ENCODE measurements around the gene GDPD1. TPM values are rescaled to one million over a fixed set of nuclear protein-coding genes. Genes with fewer than 3 reads are reported as not detected.

Gene GDPD1
- polyA plus RNA-seq, 1 donor from 2014 or later, result 40.1 TPM

GRCh38 chr17:59185997-59186396, 34.3 kb upstream of the GDPD1 start:
- Histone ChIP-seq H2AFZ (ENCODE audit: low read depth, low read length) (no peak overlapping the region), H4K20me1 (ENCODE audit: insufficient read depth) (no peaks in the 10 kb centered on the region), H3K9me2 (ENCODE audit: insufficient read depth, low read length) (no peaks in the 10 kb centered on the region), H3K4me3 (ENCODE audit: low read length) (no peak overlapping the region), H3K36me3 (ENCODE audit: insufficient read depth, low read length) (no peaks in the 10 kb centered on the region), H3K79me2 (replicated peaks; ENCODE audit: insufficient read depth, low read length) (no peaks in the 10 kb centered on the region), H3K9me3 (ENCODE audit: low read length) (no peaks in the 10 kb centered on the region), H3K27ac (ENCODE audit: low read length) (no peak overlapping the region), H3F3A (ENCODE audit: insufficient read depth, low read length, poor library complexity, severe bottlenecking) (no peaks in the 10 kb centered on the region), H3K4me2 (ENCODE audit: low read length) (no peak overlapping the region), H3K27me3 (ENCODE audit: insufficient read depth, low read depth, low read length) (no peaks in the 10 kb centered on the region), H3K9ac (ENCODE audit: low read length) (no peak overlapping the region)
- TF ChIP-seq EZH2 (IDR thresholded peaks at IDR 0.05; ENCODE audit: borderline replicate concordance, insufficient read depth, low read length, poor library complexity, severe bottlenecking) (no peak), EP300 (conservative IDR thresholded peaks at IDR 0.05; ENCODE audit: poor library complexity, severe bottlenecking) (no peak), POLR2AphosphoS5 (IDR thresholded peaks at IDR 0.05) (no peak), CTCF (IDR thresholded peaks at IDR 0.05; ENCODE audit: poor library complexity, severe bottlenecking) (no peak), SMC3 (conservative IDR thresholded peaks at IDR 0.05; ENCODE audit: poor library complexity) (no peak), MXI1 (conservative IDR thresholded peaks at IDR 0.05; ENCODE audit: poor library complexity, severe bottlenecking) (no peak), TAF1 (IDR thresholded peaks at IDR 0.05; ENCODE audit: low read depth) (no peak), RAD21 (conservative IDR thresholded peaks at IDR 0.05) (no peak), REST (IDR thresholded peaks at IDR 0.05; ENCODE audit: borderline replicate concordance) (no peak)

GRCh38 chr17:59186850-59187249, 33.5 kb upstream of the GDPD1 start:
- TF ChIP-seq EZH2 (IDR thresholded peaks at IDR 0.05; ENCODE audit: borderline replicate concordance, insufficient read depth, low read length, poor library complexity, severe bottlenecking) (no peak), EP300 (conservative IDR thresholded peaks at IDR 0.05; ENCODE audit: poor library complexity, severe bottlenecking) (no peak), CTCF (IDR thresholded peaks at IDR 0.05; ENCODE audit: poor library complexity, severe bottlenecking) (no peak), SMC3 (conservative IDR thresholded peaks at IDR 0.05; ENCODE audit: poor library complexity) (no peak), TAF1 (IDR thresholded peaks at IDR 0.05; ENCODE audit: low read depth) (no peak), REST (IDR thresholded peaks at IDR 0.05; ENCODE audit: borderline replicate concordance) (no peak), RAD21 (conservative IDR thresholded peaks at IDR 0.05) (no peak), POLR2AphosphoS5 (IDR thresholded peaks at IDR 0.05) (no peak), MXI1 (conservative IDR thresholded peaks at IDR 0.05; ENCODE audit: poor library complexity, severe bottlenecking) (no peak)
- Histone ChIP-seq H3F3A (ENCODE audit: insufficient read depth, low read length, poor library complexity, severe bottlenecking) (no peaks in the 10 kb centered on the region), H3K9ac (ENCODE audit: low read length) (no peak overlapping the region), H3K4me2 (ENCODE audit: low read length) (no peak overlapping the region), H3K36me3 (ENCODE audit: insufficient read depth, low read length) (no peaks in the 10 kb centered on the region), H3K9me3 (ENCODE audit: low read length) (no peaks in the 10 kb centered on the region), H2AFZ (ENCODE audit: low read depth, low read length) (no peak overlapping the region), H3K27ac (ENCODE audit: low read length) (no peak overlapping the region), H4K20me1 (ENCODE audit: insufficient read depth) (no peaks in the 10 kb centered on the region), H3K27me3 (ENCODE audit: insufficient read depth, low read depth, low read length) (no peaks in the 10 kb centered on the region), H3K4me3 (ENCODE audit: low read length) (no peak overlapping the region), H3K79me2 (replicated peaks; ENCODE audit: insufficient read depth, low read length) (no peaks in the 10 kb centered on the region), H3K9me2 (ENCODE audit: insufficient read depth, low read length) (no peaks in the 10 kb centered on the region)

Measured in neural cell (in vitro differentiated cells).